Mucosa of descending colon (tissue), 3 donors: ENCODE results near the gene MTIF3. TPM values are rescaled to one million over a fixed set of nuclear protein-coding genes. Genes with fewer than 3 reads are reported as not detected.
A peak's percentile ranks its signal among the peaks of the same experiment; 100 is the strongest.

Experiments
- ATAC-seq: fragments of 200-7000 bp; cut with Tn5 transposase; one replicate; pipeline ENCODE4 v1.9.1; 2020; ENCODE audit warnings: mild to moderate bottlenecking, moderate library complexity
- DNase-seq, 3 donors: peaks; one replicate each; pipeline ENCODE4 v3.0.0-alpha.2; 2020
- H3K36me3 ChIP-seq: fragments of 200-600 bp; one replicate; pipeline ENCODE4 v1.8.0; 2021; ENCODE audit warnings: low read depth, mild to moderate bottlenecking
- H3K4me1 ChIP-seq: fragments of 200-600 bp; one replicate; pipeline ENCODE4 v1.8.0; 2021; ENCODE audit warnings: low read depth, mild to moderate bottlenecking
- H3K4me3 ChIP-seq: fragments of 200-600 bp; one replicate; pipeline ENCODE4 v1.8.0; 2021; ENCODE audit warnings: mild to moderate bottlenecking
- H3K9me3 ChIP-seq: fragments of 200-600 bp; one replicate; pipeline ENCODE4 v1.8.0; 2021; ENCODE audit warnings: mild to moderate bottlenecking
- intact Hi-C, 2 donors: fragments of 100-400 bp; cut with DNase I in 1 of 2; cut with micrococcal nuclease in 1 of 2; formaldehyde crosslinking; loops; one replicate each; pipeline versions ENCODE4 v1.11.0 to v1.11.1; 2022; cut with DNase I, micrococcal nuclease
- total RNA-seq, 3 donors: library from RNA; stranded (reverse); fragmentation: NEBNext Ultra II Directional in 2 of 3; extraction: Animal tissue kit (Norgen Biotek cat#: 25700) in 2 of 3; gene quantifications; one replicate each; pipeline versions ENCODE4 v1.2.1 to v1.2.4, GENCODE V29; 2021 to 2023
- TF ChIP-seq, protein P1 (sequence below): fragments of 200-600 bp; IDR thresholded peaks from one replicate; pipeline ENCODE4 v1.8.0; 2022; ENCODE audit warnings: antibody characterized with exemption, mild to moderate bottlenecking
- donor health status: DM: no; HTN: no; CAD: no; lungs with moderate emphysema.
- donor health status: DM: no; HTN: no; CAD: no.
- donor health status: DM: no; HTN: yes; CAD: no.

Gene MTIF3
- total RNA-seq, 3 donors from 2014 or later: 54.1 to 57.4 (median 56.3) TPM

DNA sequence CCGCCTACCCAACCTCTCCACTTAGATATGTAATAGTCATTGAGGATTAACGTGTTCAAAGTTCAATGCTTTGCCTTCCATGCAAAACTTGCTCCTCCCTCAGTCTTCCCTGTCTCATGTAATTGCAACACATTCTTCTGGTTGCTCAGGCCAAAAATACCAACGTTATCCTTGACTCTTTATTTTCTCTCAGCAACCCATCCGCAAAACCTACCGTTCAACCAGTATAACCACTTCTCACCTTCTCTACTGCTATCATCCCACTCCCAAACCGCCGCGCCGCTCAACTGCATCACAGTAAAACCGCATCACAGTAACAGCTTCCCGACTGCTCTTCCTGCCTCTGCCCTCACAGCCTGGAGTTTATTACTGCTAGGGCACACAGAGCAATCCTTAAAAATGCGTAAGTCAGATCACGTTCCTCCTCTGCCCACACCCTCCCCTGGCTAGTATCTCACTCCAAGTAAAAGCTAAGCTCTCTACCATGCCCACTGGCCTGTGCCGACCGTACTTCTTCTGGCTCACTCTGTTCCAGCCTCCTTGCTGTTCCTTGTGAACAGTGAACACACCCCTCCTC is 8.2 kb downstream of the MTIF3 start:
- peak in 2 of 3 donors; percentile 41 to 71 for DNase-seq
- intact Hi-C loops: no loop called here
- H3K4me3 ChIP-seq: no peak overlapping the region
- H3K9me3 ChIP-seq: no peaks in the 10 kb centered on the region
- ATAC-seq: peak; percentile 76
- H3K4me1 ChIP-seq: peaks cover 17% of the 10 kb centered on the region
- TF ChIP-seq, protein P1, sequence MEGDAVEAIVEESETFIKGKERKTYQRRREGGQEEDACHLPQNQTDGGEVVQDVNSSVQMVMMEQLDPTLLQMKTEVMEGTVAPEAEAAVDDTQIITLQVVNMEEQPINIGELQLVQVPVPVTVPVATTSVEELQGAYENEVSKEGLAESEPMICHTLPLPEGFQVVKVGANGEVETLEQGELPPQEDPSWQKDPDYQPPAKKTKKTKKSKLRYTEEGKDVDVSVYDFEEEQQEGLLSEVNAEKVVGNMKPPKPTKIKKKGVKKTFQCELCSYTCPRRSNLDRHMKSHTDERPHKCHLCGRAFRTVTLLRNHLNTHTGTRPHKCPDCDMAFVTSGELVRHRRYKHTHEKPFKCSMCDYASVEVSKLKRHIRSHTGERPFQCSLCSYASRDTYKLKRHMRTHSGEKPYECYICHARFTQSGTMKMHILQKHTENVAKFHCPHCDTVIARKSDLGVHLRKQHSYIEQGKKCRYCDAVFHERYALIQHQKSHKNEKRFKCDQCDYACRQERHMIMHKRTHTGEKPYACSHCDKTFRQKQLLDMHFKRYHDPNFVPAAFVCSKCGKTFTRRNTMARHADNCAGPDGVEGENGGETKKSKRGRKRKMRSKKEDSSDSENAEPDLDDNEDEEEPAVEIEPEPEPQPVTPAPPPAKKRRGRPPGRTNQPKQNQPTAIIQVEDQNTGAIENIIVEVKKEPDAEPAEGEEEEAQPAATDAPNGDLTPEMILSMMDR: no peak
- H3K36me3 ChIP-seq: no peaks in the 10 kb centered on the region

DNA sequence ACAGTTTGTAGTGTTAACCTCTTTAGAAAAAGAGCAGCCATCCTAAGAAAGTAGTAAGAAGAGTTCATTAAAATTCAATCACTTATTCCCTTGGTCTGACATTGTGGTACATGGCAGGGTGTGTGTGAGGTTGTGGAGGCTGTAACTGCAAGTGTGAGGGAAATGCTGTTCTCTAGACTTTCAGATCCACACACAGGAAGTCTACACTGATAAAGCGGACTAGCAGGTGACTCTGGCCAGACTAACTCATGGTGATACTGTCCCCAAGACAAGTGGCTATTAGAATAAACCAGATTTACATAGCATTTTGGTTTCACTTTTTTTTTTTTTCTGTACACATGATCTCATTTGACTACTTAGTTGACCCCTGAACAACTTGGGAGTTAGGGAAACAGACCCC is 10.0 kb downstream of the MTIF3 start:
- Histone ChIP-seq H3K4me3 (no peak overlapping the region), H3K4me1 (peaks cover 17% of the 10 kb centered on the region), H3K9me3 (no peaks in the 10 kb centered on the region), H3K36me3 (peaks cover 4% of the 10 kb centered on the region)
- ATAC-seq: no peak
- TF ChIP-seq, protein P1: no peak
- intact Hi-C loops: no loop called here
- no peak for DNase-seq

DNA sequence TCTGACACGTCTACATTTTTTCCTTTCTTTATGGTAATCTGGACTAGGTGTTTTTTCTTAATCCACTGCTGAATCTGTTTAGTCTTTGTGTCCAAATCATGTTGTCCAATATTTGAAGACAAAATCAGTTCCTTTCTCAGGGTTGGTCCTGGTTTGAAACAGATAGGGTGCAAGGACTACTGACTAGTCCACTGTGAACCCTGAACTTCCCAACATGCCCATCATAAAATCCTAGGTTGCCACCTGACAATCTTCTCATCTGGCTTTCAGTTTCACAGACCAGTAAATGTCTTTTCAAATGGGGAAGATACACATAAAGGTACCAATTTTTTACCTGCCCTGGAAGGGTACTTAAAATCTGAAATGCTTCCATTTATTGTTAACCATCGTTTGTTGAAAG is 13.2 kb downstream of the MTIF3 start:
- H3K9me3 ChIP-seq: no peaks in the 10 kb centered on the region
- ATAC-seq (peak; percentile 50), DNase-seq (no peak)
- intact Hi-C loops: no loop called here
- peaks cover 24% of the 10 kb centered on the region for H3K36me3 ChIP-seq
- H3K4me3 ChIP-seq: no peak overlapping the region
- TF ChIP-seq, protein P1: no peak
- peaks cover 11% of the 10 kb centered on the region for H3K4me1 ChIP-seq

DNA sequence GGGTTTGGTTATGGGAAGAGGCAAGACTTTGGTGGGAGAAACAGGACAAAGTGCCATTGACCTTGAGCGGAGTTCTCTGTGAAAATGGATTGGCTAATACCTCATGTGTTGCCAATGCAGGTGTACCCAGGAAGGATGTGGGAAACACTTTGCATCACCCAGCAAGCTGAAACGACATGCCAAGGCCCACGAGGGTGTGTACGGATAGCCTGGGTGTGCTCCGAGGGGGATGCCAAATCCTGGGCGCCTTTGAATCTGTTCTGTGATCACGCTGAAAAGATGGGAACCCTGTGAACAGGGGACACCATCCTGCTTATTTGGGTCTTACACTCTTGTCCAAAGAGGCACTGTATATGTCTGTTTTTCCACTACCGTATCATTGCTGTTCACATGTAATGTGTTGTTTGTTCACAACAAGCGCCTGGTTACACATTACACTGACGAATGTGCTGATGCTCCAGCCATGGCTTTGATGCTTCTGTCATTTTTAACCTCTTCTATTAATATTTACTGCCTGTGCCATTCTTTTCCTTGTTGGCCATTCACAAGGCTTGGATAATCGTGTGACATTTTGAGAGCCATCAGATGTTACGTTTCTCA is 17.7 kb downstream of the MTIF3 start:
- DNase-seq (no peak), ATAC-seq (no peak)
- Histone ChIP-seq H3K9me3 (no peaks in the 10 kb centered on the region), H3K4me1 (no peaks in the 10 kb centered on the region), H3K4me3 (no peak overlapping the region), H3K36me3 (peaks cover 24% of the 10 kb centered on the region)
- TF ChIP-seq, protein P1: no peak
- intact Hi-C loops: no loop called here

DNA sequence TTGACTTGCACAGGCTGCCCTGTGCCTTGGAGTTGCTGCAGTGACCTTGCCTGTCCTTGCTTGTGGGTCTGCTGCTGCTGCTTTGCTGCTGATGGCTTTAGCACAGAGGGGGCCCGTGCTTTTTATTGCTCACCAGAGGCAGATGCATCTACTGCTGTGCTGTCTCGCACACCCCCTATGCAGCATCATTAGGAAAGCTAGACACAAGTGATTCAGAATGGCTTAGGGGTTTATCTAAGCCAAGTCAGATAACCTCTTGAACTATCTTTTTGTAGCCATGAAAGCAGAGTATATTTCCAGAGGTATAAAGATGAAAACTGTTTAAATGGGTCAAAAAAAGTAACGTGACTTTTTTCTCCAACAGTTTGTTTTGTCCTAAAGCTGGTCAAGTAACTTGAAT is 18.2 kb downstream of the MTIF3 start:
- no peak for DNase-seq
- Histone ChIP-seq H3K4me1 (peaks cover 3% of the 10 kb centered on the region), H3K36me3 (peaks cover 24% of the 10 kb centered on the region), H3K4me3 (no peak overlapping the region), H3K9me3 (no peaks in the 10 kb centered on the region)
- intact Hi-C loops: no loop called here
- TF ChIP-seq, protein P1: no peak
- ATAC-seq: no peak
